AG20443 (cell line): ENCODE data around the gene ELOVL6.
A peak's percentile ranks its signal among the peaks of the same experiment; 100 is the strongest.
"Not testable (repeated sequence)": the region's sequence is repeated elsewhere in the genome, so short reads cannot be mapped to it uniquely, and the experiment has no call there.

ENCODE experiments used
- DNase-seq: peaks from one replicate; pipeline ENCODE4 v3.0.0; 2012; ENCODE audit warnings: low spot score, mixed read lengths

Gene ELOVL6, protein sequence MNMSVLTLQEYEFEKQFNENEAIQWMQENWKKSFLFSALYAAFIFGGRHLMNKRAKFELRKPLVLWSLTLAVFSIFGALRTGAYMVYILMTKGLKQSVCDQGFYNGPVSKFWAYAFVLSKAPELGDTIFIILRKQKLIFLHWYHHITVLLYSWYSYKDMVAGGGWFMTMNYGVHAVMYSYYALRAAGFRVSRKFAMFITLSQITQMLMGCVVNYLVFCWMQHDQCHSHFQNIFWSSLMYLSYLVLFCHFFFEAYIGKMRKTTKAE

DNA sequence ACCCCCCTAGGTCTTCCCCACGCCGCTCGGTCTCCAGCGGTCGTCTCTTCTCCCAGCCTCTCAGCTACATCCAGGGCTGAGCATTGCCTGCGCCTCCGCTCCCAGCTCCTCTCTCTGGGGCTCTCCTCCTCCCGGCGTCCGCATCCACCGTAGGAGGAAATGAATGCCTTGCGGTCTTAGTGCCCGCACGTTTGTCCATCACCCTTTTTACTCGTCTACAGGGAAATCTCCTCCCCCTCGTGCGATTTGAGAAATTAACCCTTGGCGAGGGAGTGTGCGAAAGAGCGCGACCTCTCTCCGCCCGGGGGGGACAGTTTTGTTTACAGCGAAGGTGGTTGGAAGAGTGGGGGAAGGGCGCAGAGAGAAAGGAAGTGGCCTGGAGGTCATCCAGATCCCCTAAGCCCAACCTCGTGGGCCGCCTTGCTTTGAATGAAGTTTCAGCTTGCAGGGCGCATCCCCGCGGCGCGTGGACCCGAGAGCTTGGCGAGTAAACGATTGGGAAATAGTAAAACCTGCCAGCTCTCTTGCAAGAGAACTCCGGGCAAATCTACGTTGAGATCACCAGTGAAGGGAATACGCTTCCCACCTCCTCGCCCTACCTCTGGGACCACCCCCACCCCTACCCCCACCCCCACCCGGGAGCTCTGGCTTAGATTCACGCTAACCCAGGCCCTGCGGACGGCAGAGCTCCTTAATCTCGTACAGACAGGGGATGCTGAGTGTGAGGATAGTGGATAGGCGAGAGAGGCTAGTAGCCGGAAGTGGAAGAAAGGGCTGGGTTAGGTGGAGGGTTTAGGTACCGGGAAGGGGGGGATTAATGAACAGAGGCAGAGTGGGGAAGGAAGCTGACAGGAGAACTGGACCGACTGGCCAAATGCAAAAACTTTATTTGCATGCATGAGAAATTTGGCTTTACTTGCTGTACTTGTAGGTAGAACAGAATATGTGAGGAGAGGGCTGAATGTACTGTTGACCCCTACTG, at the start of gene ELOVL6:
TSS of gene ELOVL6 (minus strand) at position 181 of the 982 bp plus-strand sequence. CDS start 280 bp downstream, outside the sequence.
- DNase-seq = peak; percentile 79

DNA sequence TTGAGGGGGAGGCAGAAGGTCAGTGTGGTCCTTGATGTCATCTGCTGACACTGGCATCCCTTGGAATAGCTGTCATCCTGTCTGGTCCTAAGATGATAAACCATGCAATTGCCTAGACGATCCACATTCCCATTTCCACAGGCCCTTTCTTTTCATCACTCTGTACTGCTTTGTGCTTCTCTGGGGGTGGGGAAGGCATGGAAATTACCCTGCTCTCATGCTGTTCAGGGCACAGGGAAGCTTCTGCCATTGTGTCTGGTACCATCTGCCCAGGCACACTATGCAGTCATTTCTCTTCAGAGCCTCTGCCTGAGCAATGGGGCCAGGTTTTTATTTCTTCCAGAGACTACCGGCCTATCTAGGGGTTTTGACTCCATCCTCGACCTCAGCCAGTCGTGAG, 49.7 kb upstream of the ELOVL6 start:
- no peak for DNase-seq

DNA sequence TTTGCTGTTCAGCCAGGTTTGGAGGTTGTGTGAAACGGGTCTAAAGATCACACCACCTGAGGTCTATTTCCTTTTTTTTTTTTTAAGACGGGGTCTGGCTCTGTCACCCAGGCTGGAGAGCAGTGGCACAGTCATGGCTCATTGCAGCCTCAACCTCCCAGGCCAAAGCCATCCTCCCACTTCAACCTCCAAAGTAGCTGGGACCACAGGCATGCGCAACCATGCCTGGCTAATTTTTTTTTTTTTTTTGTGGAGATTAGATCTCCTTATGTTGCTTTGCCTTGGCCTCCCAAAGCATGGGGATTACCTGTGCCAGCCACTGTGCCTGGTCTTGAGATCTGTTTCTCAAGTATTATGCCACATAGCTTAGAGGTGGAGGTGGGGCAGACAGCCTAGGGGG, 49.2 kb upstream of the ELOVL6 start:
- DNase-seq = no peak

DNA sequence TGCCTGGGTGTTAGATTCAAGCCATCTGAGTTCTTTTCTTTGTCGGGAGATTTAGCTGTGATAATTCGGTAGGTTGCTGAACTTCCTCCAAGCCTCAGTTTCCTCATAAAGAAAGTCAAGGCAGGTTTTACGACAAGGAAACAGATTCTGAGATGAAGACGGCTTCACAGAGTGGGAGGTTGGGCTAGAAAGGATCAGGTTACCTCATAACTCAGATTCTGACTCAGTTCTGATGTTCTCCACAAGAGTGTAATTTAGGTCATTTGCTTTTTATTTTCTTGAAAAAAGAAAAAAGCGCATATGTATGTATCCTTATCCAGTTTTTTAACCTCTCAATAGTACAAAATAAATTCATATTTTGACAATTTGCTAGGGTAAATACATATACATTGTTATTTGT, 47.2 kb upstream of the ELOVL6 start:
- peak; percentile 45 for DNase-seq

DNA sequence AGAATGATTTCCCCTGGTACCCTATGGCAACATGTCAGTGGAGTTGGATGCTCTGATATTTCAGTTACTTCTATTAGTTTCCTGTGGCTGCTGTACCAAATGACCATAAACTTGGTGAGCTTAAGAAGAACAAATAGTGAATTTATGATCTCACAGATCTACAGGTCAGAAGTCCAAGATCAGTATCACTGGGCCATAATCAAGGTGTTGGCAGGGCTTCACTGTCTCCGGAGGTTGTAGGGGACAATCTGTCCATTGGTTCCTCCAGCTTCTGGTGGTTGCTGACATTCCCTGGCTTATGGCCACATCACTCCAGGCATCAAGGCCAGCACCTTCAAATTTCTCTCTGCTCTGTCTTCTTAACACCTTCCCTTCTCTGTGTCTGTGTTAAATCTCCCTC, 37.9 kb upstream of the ELOVL6 start:
- no peak for DNase-seq

DNA sequence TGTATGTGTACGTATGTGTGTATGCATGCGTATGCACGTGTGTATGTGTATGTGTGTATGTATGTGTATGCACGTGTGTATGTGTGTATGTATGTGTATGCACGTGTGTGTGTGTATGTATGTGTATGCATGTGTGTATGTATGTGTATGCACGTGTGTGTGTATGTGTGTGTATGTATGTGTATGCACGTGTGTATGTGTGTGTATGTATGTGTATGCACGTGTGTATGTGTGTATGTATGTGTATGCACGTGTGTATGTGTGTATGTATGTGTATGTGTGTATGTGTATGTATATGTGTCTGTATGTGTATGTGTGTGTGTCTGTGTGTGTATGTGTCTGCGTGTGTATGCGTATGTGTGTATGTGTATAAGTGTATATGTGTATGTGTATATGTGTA, 35.2 kb upstream of the ELOVL6 start:
- not testable (repeated sequence) for DNase-seq

DNA sequence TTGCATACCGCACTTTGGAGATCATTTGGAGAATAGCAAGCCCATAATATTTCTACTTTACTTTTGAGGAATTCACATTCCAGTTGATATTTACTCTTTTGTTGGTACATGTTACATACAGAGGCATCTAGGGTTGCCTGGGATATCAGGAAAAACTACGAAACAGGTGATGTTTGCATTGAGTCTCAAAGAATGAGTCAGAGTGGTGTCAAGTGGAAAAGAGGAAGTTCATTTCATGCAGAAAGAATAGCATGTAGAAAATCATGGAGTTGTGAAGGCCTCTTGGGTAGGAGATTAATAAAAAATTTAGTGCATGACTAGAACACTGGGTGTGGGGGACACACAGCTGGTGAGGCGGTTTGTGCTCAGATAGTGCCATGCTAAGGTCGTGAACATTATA, 33.5 kb upstream of the ELOVL6 start:
- no peak for DNase-seq

DNA sequence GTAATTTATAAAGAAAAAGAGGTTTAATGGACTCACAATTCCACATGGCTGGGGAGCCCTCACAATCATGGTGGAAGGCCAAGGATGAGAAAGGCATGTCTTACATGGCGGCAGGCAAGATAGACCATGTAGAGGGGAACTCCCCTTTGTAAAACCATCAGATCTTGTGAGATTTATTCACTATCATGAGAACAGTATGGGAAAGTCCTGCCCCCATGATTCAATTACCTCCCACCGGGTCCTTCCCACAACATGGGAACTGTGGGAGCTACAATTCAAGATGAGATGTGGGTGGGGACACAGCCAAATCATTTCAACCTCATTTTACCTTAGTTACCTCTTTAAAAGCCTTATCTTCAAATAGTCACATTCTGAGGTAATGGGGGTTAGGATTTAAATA, 30.9 kb upstream of the ELOVL6 start:
- DNase-seq = no peak

DNA sequence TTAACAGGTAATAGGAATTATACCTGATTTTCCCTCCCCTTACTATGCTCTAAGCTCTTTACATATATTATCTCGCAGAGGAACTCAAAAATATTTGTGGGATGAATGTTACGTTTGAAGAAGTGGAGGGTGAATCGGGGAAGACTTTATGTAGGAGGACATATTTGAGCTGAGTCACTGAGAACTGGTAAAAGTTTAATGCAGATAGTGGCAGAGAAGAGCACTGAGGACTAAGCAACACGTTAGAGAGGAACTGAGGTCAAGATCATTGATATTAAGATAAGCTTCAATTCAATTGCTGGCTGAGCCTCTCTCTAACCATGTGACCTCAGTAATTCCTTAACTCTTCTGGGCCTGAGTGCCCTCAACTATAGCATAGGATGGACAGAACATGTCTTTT, 26.4 kb upstream of the ELOVL6 start:
- no peak for DNase-seq

DNA sequence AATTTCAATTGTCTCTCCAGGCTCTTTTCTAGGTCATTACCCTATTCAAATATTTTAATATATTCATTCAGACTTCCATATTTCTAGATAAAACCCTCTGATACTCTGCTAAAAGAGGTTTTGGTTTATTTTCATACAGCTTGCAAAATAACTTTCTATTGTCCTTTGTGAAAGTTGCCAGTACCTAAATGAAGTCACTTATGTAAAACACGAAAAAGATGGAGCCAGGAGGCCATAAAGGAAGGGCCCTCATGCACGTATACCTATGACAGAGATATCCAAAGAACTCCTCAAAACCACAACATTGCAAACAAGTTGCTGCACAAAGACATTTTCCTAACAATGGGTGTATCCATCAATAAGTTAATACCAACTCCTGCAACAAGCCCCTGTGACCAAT, 25.7 kb upstream of the ELOVL6 start:
- DNase-seq = no peak

DNA sequence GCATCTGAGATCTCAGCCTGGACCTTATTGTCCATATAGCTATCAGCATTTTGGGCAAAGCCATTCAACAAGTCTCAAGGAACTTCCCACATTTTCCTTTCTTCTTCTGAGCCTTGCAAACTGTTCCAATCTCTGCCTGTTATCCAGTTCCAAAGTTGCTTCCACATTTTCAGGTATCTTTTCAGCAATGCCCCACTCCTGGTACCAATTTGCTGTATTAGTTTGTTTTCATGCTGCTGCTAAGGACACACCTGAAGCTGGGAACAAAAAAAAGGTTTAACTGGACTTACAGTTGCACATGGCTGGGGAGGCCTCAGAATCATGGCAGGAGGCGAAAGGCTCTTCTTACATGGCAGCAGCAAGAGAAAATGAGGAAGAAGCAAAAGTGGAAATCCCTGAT, 20.5 kb upstream of the ELOVL6 start:
- DNase-seq = not testable (repeated sequence)

DNA sequence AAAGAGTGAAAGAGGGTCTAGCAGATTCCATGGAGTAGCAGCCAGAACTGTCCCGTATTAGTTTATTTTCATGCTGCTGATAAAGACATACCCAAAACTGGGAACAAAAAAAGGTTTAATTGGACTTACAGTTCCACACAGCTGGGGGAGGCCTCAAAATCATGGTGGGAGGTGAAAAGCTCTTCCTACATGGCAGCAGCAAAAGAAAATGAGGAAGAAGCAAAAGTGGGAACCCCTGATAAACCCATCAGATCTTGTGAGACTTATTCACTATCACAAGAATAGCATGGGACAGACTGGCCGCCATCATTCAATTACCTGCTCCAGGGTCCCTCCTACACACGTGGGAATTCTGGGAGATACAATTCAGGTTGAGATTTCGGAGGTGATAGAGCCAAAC, 18.8 kb upstream of the ELOVL6 start:
- not testable (repeated sequence) for DNase-seq

DNA sequence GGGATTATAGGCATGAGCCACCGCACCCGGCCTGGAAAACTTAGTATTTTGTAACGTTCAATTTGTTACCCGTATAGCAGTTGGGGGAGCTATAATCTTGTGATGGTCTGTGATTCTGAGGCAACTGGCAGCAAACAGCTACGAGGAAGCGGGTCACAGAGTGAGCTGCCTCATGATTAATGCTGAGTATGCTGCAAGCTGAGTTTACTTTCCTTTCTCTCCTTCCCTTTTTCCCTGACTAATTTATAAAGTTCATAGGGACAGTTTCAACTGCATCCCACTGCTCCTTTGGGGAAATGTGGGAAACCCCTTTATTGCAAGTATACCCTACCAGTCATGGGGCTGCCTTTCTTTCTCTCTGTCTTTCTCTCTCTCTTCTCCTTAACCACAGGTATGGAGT, 17.7 kb upstream of the ELOVL6 start:
- DNase-seq = peak; percentile 22

DNA sequence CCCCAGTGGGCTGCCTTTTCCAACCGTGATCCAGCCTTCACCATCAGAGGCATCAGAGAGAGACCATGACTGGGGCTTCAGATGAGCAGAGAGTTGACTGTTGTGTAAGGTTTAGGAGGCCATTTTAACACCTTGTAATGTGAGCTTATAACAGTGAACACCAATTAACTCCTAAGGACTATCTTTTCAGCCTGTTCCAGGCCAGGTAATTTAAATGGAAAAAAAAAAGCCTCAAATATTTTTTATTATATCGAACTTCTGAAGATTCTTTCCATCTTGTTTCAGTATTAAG, 13.3 kb upstream of the ELOVL6 start:
- no peak for DNase-seq

DNA sequence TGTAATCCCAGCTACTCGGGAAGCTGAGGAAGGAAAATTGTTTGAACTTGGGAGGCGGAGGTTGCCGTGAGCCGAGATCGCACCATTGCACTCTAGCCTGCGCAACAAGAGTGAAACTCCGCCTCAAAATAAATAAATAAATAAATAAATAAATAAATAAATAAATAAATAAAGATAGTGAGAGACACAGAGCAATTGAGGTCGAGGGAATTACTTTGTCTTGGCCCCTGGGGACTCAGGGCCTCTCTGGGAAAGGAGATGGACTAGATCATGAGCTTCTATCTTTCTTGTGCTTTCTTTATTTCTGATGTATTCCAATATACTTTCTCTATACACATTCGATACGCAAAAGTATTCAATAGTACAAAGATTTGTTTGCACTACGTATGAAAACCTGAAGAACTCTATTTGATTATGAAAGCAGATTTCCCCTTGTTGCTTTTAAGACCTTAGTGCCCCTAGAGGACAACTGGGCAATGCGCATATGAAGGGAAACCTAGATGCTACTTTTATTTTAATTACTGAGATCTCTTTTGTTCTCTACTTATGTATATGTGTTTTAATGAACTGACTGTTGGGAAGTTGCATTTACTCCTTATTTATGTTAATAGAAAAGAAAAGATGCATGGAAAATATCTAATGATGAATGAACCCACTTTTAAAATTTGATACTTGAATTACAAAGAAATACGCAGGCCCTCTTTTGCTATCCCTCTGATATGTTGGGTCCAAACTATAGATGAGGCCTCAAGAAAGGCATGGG, 12.8 kb upstream of the ELOVL6 start:
- peak; percentile 56 for DNase-seq

DNA sequence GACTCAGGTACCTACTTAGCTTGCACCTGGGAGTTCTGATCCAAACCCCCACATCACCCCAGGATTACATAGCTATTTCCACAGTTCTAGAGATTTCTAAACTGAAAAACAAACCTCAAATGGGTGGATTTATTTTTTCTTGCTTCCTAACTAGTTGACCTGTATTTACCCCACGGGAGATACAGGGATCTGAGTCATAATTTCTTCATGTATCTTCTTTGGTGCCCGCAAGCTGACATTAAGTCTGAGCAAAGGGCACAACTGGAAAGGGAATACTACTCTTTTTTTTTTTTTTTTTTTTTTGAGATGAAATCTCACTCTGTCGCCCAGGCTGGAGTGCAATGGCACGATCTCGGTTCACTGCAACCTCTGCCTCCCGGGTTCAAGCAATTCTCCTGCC, 10.0 kb upstream of the ELOVL6 start:
- DNase-seq = no peak

DNA sequence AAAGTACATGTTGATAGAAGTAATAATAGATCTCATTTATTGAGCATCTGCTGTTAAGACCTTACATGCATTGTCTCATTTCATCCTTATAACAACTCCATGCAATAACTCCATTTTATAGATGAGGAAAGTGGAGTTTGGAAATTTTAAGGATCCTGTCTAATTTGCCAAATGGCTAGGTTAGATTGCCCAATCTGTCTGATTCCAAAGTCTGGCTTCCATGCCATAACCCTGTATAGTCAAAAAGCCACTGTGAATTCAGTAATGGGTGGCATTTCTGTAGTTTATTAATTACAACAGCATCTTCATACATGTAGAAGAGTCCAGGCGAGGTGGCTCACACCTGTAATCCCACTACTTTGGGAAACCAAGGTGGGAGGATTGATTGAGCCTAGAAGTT, 8.8 kb upstream of the ELOVL6 start:
- DNase-seq = no peak

DNA sequence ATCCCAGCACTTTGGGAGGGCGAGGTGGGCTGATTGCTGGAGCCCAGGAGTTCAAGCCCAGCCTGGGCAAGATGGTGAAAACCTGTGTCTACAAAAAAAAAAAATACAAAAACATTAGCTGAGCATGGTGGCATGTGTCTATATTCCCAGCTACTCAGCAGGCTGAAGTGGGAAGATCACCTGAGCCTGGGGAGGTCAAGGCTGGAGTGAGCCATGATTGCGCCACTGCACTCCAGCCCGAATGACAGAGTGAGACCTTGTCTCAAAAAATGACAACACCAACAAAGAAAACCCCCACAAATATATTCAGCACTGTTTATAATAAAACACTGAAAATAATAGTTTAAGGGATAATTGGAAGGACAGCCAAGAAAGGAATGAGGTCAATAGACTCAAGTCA, 3.6 kb upstream of the ELOVL6 start:
- no peak for DNase-seq

DNA sequence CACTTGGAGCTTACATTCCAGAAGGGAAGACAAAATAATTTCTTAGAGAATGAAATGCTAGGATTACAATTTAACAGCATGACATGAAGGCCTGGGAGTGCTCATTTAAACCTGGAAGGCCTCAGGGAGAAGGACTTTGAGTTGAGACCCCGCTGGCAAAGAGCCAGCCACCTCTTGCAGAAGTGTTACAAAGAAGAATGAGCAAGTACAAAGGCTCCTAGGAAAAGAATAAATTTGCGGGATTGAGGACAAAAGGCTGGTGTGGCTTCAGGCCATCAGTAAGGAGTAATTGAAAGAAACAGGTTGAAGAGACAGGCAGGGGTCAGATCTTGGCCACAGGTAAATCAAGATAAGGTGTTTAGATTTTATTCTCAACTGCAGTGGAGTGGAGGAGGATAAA, 3.1 kb upstream of the ELOVL6 start:
- DNase-seq = no peak

DNA sequence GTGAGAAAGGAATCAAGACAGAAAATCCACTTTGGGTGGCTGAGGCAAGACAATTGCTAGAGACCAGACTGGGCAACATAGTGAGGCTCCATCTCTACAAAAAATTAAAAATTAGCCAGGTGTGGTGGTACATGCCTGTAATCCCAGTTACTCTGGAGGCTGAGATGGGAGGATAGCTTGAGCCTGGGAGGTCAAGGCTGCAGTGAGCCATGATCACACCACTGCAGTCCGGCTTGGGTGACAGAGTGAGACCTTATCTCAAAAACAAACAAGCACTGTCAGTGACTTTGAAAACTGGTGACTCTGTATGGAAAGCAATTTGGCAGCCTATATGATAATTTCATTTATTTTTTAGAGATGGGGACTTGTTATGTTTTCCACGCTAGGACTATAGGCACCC, 2.3 kb upstream of the ELOVL6 start:
- no peak for DNase-seq

DNA sequence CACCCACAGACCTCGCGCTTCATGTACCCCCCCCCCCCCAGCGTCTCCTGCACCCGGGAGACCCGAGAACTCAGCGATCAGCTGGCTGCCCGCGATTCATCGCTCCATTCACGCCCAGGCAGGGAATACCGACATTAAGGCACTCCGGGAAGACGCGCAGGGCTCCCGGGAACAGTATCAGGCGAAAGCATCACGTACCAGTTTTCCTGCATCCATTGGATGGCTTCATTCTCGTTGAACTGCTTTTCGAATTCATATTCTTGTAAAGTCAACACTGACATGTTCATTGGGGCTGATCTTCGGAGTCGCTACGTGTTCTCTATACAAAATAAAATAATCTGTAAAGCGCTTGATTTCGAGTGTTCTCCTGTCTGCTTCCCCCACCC, 373 bp downstream of the ELOVL6 start:
- peak; percentile 35 for DNase-seq

DNA sequence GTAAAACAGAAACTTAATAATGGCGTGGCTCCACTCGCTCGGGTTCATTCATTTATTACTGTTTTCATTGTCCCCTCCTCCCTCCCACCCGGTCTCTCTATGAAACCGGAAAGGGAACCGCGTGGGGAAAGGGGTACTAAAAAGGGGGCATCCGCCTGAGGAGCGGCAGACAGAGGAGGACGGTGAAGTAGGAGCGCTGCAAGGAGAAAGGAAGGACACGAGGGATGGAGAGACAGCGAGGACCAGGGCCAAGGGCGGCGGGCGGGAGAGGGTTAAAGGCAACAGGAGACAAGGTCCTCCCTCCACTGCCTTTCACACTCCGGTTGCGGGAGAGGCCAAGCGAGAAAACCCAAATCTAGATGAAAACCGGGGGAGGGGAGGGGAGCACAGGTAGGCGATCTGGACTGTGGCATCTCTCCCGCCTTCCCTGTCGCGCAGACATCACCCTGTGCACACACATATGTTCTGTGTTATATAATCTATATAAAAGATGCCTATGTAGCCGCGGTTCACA, 829 bp downstream of the ELOVL6 start:
- DNase-seq = peak; percentile 52
